AG10803 (cell line): ENCODE measurements around the gene PGM2L1.

Experiments
- DNase-seq: peaks from one replicate; pipeline ENCODE4 v3.0.0; 2010; ENCODE audit warnings: low read depth
- H3K4me3 ChIP-seq: 2 replicates; pipeline ENCODE4 v1.5.1; 2011; ENCODE audit warnings: mild to moderate bottlenecking, low read length, control low read depth
- CTCF ChIP-seq: conservative IDR thresholded peaks from 2 replicates; pipeline ENCODE4 v1.5.1; 2011; ENCODE audit warnings: mild to moderate bottlenecking, low read length, control low read depth, inconsistent platforms

PGM2L1 gene

GRCh38 chr11:74299015-74299414, 99.2 kb downstream of the PGM2L1 start:
- H3K4me3 ChIP-seq, result no peak overlapping the region
- peak; percentile 77 for DNase-seq
- no peak for TF ChIP-seq CTCF

GRCh38 chr11:74297484-74297883, 100.7 kb downstream of the PGM2L1 start:
- no peak for DNase-seq
- no peak overlapping the region for H3K4me3 ChIP-seq
- no peak for TF ChIP-seq CTCF

GRCh38 chr11:74288911-74289310, 109.3 kb downstream of the PGM2L1 start:
- DNase-seq, result no peak
- no peak for TF ChIP-seq CTCF

GRCh38 chr11:74288161-74288560, 110.1 kb downstream of the PGM2L1 start:
- no peak overlapping the region for H3K4me3 ChIP-seq
- peak; percentile 95 for DNase-seq
- no peak for TF ChIP-seq CTCF

More at GRCh38 chr11:74288911-74289310, 109.3 kb downstream of the PGM2L1 start:
- H3K4me3 ChIP-seq, result no peak overlapping the region

- DNase-seq, result no peak
- H3K4me3 ChIP-seq, result no peak overlapping the region
- TF ChIP-seq CTCF, result no peak
These were observed 113.8 kb downstream of the PGM2L1 start for GRCh38 chr11:74284466-74284865.

- H3K4me3 ChIP-seq, result no peak overlapping the region
- TF ChIP-seq CTCF, result no peak
- DNase-seq, result no peak
These were observed 114.6 kb downstream of the PGM2L1 start for GRCh38 chr11:74283580-74284180.

- no peak for TF ChIP-seq CTCF
- no peak overlapping the region for H3K4me3 ChIP-seq
- no peak for DNase-seq
These were observed 115.3 kb downstream of the PGM2L1 start for GRCh38 chr11:74282914-74283371.
